EH (cell line): ENCODE data around the gene LIG3.
"Not testable (repeated sequence)": the region's sequence is repeated elsewhere in the genome, so short reads cannot be mapped to it uniquely, and the experiment has no call there.

ENCODE experiments used
- DNase-seq: peaks from one replicate; pipeline ENCODE4 v3.0.0-alpha.2; 2015; ENCODE audit warnings: low read depth

The LIG3 gene

DNA sequence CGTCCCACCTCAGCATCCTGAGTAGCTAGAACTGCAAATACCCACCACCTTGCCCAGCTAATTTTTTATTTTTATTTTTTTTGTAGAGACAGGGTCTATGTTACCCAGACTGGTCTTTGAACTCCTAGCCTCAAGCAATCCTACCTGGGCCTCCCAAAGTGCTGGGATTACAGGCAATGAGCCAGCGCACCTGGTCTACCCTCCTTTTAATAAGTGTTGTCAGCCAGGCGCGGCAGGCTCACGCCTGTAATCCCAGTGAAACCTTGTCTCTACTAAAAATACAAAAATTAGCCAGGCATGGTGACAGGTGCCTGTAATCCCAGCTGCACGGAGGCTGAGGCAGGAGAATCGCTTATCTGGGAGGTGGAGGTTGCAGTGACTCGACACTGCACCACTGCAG lies 63.9 kb downstream of the LIG3 start:
- no peak for DNase-seq

DNA sequence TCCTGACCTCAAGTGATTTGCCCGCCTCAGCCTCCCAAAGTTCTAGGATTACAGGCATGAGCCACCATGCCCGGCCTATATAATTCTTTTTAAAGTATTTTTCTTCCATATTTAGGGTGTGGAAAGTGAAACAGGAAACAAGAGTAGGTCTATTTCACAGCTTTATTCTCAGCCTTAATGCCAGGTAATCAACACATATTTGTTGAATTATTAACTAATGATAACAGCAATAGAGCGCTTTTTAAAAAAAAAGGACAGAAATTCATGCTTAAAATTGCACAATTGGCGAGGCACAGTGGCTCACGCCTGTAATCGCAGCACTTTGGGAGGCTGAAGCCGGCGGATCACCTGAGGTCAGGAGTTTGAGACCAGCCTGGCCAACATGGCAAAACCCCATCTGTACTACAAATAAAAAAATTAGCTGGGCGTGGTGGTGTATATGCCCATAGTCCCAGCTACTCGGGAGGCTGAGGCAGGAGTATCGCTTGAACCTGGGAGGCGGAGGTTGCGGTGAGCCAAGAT lies 65.2 kb downstream of the LIG3 start:
- not testable (repeated sequence) for DNase-seq

DNA sequence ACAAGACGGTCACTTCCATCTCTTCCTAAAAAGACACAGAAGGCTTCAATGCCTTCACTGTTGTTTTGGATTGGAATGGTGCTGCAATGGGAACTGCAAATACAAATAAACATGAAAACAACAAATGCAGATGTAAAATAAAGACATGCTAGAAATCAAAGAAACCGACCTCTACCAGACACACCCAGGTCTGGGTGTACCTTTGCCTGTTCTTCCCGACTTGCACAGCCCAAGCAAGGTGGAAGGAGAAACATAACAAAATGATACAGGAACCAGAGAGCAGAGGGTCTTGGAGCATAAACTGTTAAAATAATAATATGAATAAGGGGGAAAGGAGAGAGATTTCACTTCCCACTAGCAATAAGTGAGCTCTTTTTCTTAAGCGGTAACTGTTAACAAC lies 65.9 kb downstream of the LIG3 start:
- no peak for DNase-seq

- DNase-seq = no peak
Measured at GRCh38 chr17:35046740-35047283, 66.5 kb downstream of the LIG3 start.

- DNase-seq = no peak
Measured at GRCh38 chr17:35048685-35049379, 68.5 kb downstream of the LIG3 start.

GRCh38 chr17:35050170-35050569 lies 69.9 kb downstream of the LIG3 start:
- no peak for DNase-seq

- no peak for DNase-seq
Measured at GRCh38 chr17:35051183-35051578, 70.9 kb downstream of the LIG3 start.

- DNase-seq = peak; percentile 19
Measured at GRCh38 chr17:35051579-35052240, 71.4 kb downstream of the LIG3 start.

DNA sequence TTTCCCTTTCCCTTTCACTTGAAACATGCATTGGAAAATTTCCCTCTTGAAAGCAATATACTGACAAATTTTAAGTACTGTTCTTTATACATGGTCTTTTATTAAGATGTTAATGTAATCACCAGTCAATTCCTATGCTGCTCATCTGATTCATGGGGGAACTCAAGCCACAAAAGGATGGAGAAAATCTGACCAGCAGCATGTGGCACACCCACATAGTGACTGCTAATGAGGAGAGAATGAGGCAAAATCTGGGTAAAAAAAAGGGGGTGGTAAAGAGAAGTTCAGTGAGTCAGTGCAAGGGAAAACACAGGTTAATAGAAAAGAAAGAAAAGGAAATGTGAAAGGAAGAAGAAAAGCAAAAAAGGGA lies 71.9 kb downstream of the LIG3 start:
- peak; percentile 31 for DNase-seq

DNA sequence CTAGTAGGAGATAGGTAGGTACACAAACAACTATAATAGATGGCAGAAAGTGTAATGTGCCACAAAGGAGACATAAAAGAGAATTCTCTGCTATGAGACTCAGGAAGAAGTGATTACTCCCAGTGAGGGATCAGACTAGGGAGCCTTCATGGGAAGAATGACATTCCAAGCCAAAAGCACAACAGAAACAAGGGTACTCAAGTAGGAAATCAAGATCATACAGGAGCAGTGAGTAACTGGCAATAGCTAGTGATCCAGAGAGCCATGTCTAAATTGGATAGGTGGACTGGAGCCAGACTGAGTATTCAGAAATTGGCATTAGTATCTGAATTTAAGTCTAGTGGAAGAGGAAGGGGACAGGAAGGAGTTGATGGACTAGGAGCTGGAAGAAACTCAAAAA lies 72.5 kb downstream of the LIG3 start:
- DNase-seq = no peak

DNA sequence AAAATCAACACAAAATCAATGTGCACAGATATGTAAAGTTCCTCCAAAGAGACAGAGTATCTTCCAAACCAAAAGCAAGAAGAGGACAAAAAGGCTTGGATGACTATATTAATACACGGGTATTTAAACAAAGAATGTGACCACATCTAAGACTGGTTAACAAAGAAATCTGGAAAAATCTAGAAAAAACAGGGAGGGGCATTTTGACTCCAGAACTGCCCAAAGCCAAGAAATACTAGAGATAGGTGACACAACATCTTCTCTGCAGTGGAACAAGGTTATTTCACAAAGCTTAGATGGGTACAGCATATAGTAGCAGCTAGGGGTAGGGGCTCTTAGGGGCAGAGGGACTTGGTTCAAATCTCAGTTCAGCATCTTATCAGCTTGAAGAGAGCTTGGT lies 72.9 kb downstream of the LIG3 start:
- no peak for DNase-seq

GRCh38 chr17:35056013-35056412 lies 75.7 kb downstream of the LIG3 start:
- DNase-seq = no peak

DNA sequence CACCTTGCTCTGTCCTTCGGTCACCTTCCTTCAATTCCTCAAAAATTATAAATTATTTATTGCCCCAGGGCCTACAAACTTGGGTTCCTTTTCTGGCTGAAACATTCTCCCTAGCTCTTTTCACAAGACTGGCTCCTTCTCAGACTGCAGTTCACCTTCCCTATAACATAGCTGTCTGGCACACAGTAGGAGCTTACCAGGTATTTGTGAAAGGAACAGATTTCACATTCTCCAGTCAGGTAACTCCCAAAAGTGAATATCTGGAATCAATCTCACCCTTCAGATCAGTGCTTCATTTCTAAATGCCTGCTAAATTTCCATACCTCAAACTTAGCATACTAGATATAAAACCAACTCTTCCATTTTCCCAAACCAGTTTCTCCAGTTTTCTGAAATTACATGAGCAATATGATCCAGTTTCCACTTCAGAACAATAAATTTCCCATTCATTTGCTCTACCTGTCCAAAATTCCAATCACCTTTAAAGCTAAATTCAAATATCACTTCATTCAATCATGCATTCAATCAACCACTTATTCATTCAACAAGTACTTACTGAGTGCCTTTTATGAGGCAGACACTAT lies 77.1 kb downstream of the LIG3 start:
- DNase-seq = no peak
